CD1c-positive myeloid dendritic cell (primary cell): ENCODE results near the gene STK31.
A peak's percentile ranks its signal among the peaks of the same experiment; 100 is the strongest.
"Not testable (repeated sequence)": the region's sequence is repeated elsewhere in the genome, so short reads cannot be mapped to it uniquely, and the experiment has no call there.

ENCODE experiments used
- DNase-seq: peaks from one replicate; pipeline ENCODE4 v3.0.0-alpha.2; 2016; ENCODE audit errors: extremely low spot score

The STK31 gene

GRCh38 chr7:23712368-23713284 lies 2.6 kb downstream of the STK31 start:
- peak; percentile 69 for DNase-seq

DNA sequence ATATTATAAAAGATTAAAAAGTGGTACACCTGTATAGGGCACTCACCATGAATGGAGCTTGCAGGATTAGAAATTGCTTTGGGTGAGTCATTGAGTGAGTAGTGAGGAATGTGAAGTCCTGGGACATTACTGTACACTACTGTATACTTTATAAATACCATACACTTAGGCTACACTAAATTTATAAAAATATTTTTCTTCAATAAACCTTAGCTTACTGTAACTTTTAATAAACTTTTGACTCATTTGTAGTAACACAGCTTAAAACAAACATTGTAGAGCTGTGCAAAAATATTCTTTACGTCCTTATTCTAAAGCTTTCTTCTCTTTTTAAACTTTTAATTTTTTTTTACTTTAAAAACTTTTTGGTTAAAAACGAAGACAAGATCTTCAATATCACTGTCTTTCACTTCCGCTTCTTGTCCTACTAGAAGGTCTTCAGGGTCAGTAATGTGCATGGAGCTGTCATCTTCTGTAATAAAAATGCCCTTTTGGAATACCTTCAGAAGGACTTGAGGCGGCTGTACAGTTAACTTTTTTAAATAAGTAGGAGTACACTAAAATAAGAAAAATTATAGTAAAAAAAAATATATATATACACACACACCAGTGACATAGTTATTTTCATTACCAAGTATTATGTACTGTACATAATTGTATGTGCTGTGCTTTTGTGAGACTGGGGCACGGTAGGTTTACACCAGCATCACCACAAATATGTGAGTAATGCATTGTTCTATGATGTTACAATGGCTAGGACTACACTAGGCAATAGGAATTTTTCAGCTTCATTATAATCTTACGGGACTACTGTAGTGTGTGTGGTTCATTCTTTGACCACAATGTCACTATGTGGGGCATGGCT lies 3.5 kb downstream of the STK31 start:
- no peak for DNase-seq

DNA sequence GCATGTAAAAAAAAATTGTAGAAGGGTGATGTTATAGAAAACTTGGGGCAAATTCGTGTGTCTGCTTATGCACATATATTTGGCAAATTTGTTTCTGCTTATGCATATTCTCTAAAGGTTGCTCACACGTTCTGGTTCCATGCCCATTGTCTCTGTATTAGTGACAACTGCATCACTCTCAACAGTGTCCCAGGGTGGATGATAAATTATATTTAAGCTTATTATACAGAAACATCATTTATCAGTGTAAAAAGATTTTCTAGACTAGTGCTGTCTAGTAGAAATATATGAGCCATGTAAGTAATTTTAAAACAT lies 4.1 kb downstream of the STK31 start:
- DNase-seq: no peak

- no peak for DNase-seq
Observed at GRCh38 chr7:23714579-23714978, 4.6 kb downstream of the STK31 start.

DNA sequence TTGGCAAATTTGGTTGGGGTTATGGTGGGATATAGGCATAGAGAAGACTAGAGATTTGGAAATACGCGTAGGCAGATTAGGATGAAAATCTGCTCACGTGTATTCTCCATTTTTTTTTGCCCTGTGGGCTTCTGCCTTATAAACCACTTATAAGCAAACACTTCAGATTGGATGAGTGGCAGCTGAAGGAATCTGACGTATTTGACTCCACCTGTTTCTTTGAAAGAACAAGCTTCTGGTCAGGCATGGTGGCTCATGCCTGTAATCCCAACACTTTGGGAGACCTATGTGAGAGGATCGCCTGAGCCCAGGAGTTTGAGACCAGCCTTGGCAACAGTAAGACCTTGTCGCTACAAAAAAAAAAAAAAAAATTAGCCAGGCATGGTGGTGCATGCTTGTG lies 5.1 kb downstream of the STK31 start:
- DNase-seq: no peak

DNA sequence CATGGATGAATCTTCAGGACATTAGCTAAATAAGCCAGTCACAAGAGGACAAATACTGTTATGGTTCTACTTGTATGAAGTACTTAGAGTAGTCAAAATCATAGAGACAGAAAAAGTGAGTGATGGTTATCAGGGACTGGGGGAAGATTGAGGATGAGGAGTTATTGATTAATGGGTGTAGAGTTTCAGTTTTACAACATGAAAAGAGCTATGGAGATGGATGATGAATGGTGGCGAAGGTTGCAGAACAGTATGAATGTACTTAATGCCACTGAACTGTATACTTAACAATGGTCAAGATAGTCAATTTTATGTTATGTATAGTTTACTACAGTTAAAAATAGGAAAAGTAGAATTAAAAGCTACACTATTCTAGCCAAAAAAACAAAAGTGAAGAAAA lies 7.8 kb downstream of the STK31 start:
- DNase-seq: no peak

DNA sequence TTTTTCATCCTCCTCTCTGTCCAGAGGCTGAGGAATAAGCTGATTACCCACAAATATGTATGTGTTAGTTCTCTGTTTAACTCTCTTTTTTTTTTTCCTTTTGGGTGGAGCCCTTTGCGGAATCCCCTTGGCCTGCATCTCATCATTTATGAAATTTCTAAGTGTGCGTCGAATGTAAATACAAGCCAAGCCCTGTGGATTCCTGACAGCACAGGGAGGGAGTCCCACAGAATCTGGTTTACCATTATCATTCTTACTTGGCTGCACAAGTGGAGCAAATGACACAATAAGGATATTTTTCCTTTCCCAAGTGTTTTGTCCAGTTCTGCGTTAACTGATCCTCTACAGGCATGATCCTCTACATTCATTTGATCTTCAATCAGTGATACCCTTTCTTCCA lies 11.4 kb downstream of the STK31 start:
- no peak for DNase-seq

DNA sequence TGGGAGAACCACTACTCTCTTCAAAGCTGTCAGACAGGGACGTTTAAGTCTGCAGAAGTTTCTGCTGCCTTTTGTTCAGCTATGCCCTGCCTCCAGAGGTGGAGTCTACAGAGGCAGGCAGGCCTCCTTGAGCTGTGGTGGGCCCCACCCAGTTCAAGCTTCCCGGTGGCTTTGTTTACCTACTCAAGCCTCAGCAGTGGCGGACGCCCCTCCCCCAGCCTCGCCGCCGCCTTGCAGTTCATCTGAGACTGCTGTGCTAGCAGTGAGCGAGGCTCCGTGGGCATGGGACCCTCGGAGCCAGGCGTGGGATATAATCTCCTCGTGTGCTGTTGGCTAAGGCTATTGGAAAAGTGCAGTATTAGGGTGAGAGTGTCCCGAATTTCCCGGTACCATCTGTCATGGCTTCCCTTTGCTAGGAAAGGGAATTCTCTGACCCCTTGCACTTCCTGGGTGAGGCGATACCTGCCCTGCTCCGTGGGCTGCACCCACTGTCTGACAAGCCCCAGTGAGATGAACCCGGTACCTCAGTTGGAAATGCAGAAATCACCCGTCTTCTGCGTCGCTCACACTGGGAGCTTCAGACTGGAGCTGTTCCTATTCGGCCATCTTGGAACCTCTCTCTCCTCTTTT lies 12.7 kb downstream of the STK31 start:
- not testable (repeated sequence) for DNase-seq

DNA sequence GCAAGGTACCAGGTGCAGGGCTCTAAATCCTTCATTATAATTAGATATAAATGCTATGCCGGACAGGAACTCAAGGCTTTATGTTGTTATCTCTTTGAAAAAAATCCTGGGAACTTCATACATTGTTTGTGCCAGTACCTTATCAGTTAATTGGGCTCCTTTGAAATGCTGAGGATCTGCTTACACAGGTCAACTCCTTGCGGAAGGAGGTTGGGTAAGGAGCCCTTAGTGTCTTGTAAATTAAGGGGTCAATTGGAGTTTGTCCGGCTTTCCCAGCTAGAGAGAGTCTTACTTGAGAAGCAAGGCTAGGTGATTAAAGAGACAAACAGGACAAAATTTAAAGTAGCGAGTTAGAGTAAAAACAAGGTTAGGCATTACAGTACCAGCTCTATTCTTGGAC lies 14.1 kb downstream of the STK31 start:
- not testable (repeated sequence) for DNase-seq

- no peak for DNase-seq
Observed at GRCh38 chr7:23742051-23742450, 32.0 kb downstream of the STK31 start.

DNA sequence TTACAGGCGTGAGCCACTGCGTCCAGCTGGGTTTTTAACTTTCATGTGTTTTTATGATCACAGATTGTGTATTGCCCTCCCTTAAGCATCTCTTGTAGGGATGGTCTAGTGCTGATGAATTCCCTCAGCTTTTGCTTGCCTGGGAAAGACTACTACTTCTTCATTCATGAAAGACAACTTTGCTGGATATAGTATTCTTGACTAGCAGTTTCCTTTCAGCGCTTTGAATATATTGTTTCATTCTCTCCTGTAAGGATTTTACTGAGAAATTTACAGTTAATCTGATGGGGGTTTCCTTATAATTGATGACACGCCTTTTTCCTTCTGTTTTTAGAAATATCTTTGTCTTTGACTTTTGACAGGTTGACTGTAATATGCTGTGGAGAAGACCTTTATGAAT lies 33.2 kb downstream of the STK31 start:
- no peak for DNase-seq

DNA sequence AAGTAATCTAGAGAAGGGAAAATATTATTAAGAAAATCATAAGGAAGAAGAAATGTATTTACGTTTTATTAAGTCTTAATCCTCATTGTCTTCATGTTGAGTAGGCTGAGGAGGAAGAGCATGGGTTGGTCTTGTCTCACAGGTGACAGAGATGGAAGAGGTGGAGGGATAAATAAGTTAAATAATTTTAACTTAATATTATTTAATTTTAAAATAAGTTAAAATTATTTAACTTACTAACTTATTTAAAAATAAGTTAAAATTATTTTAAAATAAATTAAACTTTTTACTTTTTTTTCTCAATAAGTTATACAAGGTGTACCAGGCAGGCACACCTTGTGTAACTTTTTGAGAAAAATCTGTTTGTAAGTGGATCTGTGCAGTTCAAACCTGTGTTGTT lies 36.6 kb downstream of the STK31 start:
- no peak for DNase-seq

DNA sequence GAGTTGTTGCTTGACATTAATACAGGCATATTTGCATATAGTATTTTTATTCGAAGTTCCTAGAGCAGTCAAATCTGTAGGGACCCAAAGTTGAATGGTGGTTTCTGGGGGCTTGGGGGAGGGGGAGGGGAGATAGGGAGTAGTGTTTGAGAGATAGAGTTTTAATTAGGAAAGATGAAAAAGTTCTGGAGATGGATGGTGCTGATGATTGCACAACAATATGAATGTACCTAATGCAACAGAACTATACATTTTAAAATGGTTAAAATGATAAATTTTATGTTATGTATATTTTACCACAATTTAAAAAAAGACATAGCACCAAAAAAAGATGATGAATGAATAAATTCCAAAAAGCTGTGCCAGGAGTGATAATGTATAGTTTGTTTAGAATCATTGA lies 41.8 kb downstream of the STK31 start:
- no peak for DNase-seq

GRCh38 chr7:23758839-23759238 lies 48.8 kb downstream of the STK31 start:
- not testable (repeated sequence) for DNase-seq

GRCh38 chr7:23759671-23760391 lies 49.8 kb downstream of the STK31 start:
- DNase-seq: no peak

GRCh38 chr7:23765943-23766342 lies 55.9 kb downstream of the STK31 start:
- no peak for DNase-seq

DNA sequence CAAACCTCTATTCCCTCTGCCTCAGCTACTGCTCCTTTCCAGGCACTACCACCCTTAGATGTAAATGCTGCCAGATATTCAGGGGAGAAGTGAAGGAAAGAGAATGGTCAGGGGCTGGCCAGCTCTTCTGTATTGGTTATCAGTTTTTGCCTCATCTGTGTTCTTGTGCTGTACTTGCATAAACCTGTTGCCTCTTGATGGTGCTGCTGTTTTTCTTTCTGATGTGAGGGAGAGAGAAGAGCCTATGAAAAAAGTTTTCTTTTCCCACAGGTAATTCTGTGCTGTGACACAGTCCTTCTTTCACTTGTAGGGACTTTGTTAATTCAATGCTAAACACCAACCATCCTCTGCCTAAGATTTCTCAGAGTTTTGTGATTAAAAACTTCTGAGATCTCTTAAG lies 57.5 kb downstream of the STK31 start:
- DNase-seq: no peak

GRCh38 chr7:23768022-23768421 lies 58.0 kb downstream of the STK31 start:
- no peak for DNase-seq

- DNase-seq: not testable (repeated sequence)
Observed at GRCh38 chr7:23779185-23779800, 69.3 kb downstream of the STK31 start.

- DNase-seq: no peak
Observed at GRCh38 chr7:23783115-23783514, 73.1 kb downstream of the STK31 start.

GRCh38 chr7:23787272-23787671 lies 77.3 kb downstream of the STK31 start:
- DNase-seq: no peak
